ENCODE data around the gene GMEB2.
A peak's percentile ranks its signal among the peaks of the same experiment; 100 is the strongest.

Gene GMEB2

DNA sequence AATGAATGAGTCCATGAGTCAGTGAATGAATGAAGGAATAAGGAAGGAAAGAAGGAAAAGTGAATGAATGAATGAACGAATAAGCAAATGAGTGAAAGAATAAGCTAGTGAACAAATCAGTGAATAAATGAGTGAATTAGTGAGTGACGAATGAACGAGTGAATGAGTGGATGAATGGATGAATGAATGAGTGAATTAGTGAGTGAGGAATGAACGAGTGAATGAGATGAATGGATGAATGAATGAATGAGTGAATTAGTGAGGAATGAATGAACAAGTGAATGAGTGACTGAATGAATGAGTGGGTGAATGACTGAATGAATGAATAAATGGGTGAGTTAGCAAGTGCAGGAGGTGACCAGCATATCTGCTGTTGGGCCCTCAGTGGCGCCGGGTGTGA is 83.2 kb downstream of the GMEB2 start:
- no peak for DNase-seq

DNA sequence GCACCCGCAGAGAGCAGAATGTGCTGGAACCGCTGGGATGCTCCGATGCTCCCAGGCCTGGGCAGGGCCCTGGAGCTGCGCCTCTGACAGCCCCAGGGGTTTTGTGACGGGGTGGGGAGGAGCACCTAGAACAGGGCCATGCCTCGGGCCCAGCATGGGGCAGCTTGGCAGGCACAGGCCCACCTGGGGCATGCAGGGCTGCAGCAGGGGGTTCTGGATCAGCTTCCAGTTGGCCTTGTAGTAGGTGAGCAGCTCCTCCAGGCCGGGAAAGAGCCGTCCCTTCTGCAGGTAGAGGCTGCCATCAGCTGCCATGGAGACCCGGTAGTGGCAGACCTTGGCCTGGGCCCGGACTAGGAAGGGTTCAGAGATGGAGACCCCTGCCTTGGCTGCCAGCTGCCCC is 83.8 kb downstream of the GMEB2 start:
- no peak for DNase-seq

DNA sequence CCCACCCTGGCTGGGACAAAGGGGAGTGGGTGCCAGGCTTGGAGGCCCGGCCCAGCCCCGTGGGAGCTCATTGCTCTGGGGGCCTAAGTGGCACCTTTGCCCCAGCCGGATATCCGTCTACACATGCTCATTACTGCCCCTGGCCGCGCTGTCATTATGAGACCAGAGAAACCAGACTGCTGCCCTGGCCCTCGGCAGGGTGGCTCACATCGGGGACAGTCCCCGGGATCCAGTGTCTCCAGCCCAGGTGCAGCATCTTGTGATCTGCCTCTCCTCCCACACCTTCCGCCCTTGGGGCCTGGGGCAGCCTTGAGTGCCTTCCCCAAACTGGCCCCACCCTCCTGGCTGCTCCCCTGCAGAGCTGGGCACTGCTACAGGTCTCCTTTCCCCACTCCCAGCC is 84.2 kb downstream of the GMEB2 start:
- DNase-seq: no peak

DNA sequence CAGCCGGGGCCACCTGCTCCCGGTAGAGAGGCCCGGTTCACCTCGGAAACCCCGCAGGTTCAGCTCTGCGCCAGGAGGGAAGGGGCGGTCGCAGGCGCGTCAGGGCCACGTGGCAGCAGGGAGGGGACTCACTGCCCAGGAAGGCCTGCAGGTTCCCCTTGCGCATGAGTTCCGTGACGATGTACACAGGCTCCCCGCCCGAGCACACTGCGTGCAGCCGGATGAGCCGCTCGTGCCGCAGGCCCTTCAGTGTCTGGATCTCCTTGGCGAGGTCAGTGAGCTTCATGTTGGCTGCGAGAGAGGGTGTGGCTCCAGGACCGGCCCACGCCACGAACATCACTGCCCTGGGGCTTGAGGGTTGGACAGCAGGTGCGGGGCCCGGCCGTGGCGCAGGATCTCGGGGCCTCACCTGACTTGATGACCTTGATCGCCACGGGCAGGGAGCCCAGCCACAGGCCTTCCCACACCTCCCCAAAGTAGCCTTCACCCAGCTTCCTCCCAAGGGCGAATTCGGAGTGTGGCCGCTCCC is 84.8 kb downstream of the GMEB2 start:
- peak in 1 of 2 experiments; percentile 49 for DNase-seq

GRCh38 chr20:63541371-63541770 is 85.5 kb downstream of the GMEB2 start:
- no peak for DNase-seq

DNA sequence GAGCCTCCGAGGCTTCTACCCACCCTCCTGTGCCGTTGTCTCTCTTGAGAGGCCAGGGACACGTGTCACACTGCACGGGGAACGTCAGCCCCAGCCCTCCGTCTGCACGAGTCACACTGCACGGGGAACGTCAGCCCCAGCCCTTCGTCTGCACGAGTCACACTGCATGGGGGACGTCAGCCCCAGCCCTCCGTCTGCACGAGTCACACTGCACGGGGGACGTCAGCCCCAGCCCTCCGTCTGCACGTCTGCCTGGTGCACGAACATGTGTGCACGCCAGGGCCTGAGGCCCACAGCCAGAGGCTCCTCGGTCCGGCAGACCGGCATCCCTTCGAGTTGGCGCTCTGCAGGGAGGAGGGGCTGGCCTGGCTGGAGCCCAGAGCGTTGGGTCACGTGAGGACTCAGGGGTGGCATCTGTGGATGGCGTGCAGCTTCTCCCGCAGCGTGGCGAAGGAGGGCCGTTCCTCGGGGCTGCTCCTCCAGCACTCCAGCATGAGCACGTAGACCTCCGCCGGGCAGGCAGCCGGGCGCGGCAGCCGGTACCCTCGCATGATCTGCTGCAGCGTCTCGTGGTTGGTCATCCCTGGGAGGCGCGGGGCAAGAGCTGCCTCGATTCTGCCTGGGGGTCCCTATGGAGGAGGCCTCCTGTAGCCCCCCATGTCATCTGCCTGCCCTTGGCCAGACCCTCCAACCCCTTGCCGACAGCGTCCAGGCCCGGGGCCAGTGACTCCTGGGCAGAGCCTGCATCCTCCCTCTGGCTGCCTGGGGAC is 86.3 kb downstream of the GMEB2 start:
- DNase-seq: no peak

GRCh38 chr20:63539441-63540370 is 87.2 kb downstream of the GMEB2 start:
- no peak for DNase-seq

GRCh38 chr20:63539092-63539430 is 87.8 kb downstream of the GMEB2 start:
- DNase-seq: no peak

DNA sequence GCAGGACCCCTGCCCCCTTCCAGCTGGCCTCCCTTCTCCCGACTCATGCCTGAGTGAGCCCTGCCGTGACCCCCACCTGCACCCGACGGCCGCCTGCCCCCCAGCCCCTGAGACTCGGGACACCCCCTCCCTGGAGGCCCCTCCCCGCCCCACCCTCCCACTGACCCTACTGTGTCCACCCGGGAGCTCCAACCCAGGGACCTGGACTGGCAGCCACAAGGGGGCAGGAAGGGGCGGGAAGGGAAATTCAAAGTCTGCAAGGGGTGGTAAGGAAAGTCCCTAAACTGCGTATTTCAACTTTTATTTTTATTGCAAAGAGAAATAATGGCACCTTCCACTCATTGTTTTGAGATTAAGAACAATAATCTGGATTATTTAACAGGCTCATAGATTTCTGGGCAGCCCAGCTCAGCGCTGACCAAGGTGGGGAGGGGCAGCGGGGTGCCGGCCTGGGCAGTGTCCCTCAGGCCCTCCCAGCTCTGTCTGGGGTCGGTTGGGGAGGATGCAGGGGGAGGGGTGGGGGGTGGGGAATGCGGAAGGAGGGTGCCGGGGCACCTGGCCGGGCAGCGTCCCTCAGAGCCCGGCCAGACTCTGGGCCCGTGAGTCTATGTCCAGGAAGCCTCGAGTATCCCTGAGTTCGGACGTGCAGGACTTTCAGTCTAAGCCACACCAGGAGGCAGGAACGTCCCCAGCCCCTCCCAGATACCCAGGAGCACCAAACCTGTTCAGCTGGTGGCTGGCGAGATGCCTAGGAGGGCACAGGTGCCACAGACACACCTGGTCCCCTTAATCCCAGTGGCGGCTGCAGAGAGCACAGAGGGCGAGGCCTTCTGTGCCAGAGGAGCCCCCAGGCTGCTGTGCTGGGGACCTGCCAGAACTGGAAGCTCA is 88.5 kb downstream of the GMEB2 start:
- DNase-seq: peak in 1 of 2 experiments; percentile 55
